IPS DF 6.9 (cell line): ENCODE results near the gene SPEM1.

Experiments used
- DNase-seq: peaks from one replicate; pipeline ENCODE4 v3.0.0-alpha.2; 2013; ENCODE audit warnings: low read depth, low spot score
- H3K27ac ChIP-seq: one replicate; pipeline ENCODE4 v1.5.1; 2013; ENCODE audit warnings: low read length, control low read depth
- H3K27me3 ChIP-seq: 2 replicates; pipeline ENCODE4 v1.6.1; 2013; ENCODE audit warnings: mild to moderate bottlenecking, low read length; ENCODE audit not compliant: control insufficient read depth, insufficient read depth
- H3K36me3 ChIP-seq: 2 replicates; pipeline ENCODE4 v1.6.1; 2013; ENCODE audit warnings: low read length; ENCODE audit not compliant: control insufficient read depth, insufficient read depth
- H3K4me1 ChIP-seq: 2 replicates; pipeline ENCODE4 v1.6.1; 2013; ENCODE audit warnings: low read length; ENCODE audit not compliant: control insufficient read depth, insufficient read depth
- H3K4me3 ChIP-seq: 2 replicates; pipeline ENCODE4 v1.5.1; 2013; ENCODE audit warnings: mild to moderate bottlenecking, low read length
- H3K9me3 ChIP-seq: 2 replicates; pipeline ENCODE4 v1.6.1; 2013; ENCODE audit warnings: low read length, inconsistent platforms; ENCODE audit not compliant: control insufficient read depth, insufficient read depth
- WGBS: extraction: QIAGEN DNeasy Blood & Tissue Kit; methylation state at CpG from one replicate; pipeline ENCODE4 v1.1.7; 2013; ENCODE audit warnings: mixed read lengths, missing lambda C conversion rate; ENCODE audit not compliant: insufficient read length, insufficient coverage; 5-methylcytosine and 5-hydroxymethylcytosine counted together

Gene SPEM1

GRCh38 chr17:7408252-7408727 lies 11.8 kb upstream of the SPEM1 start:
- Histone ChIP-seq H3K27ac (no peak overlapping the region), H3K4me1 (peaks cover 2% of the 10 kb centered on the region), H3K36me3 (peaks cover 20% of the 10 kb centered on the region), H3K27me3 (no peaks in the 10 kb centered on the region), H3K9me3 (no peaks in the 10 kb centered on the region), H3K4me3 (no peak overlapping the region; the same call in 1 of the 2 replicates)
- WGBS, result no CpG with 5 or more reads among the region's 58 CpGs
- DNase-seq, result no peak

- no peak for DNase-seq
- no peak overlapping the region for H3K4me3 ChIP-seq
These were observed 11.3 kb upstream of the SPEM1 start for GRCh38 chr17:7408863-7409262.

DNA sequence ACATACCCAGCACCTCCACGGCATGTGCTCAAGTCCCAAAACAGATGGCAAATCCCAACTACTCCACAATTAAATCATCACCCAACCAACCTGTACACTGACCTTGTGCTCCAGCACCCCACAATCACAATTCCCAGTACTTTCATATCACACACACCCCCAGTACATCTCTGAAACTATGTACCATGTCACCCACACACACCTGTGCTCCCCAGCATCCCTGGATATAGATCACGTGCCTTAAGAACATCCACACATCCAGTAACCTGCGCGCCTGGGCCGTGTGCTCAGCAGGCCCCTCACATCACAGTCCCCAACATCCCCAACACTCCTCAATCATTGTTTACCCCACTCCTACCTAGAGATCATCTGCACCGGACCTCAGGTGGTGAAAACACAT lies 10.4 kb upstream of the SPEM1 start:
- Histone ChIP-seq H3K9me3 (no peaks in the 10 kb centered on the region), H3K27ac (no peak overlapping the region), H3K4me3 (no peak overlapping the region), H3K27me3 (no peaks in the 10 kb centered on the region), H3K36me3 (peaks cover 21% of the 10 kb centered on the region), H3K4me1 (peaks cover 2% of the 10 kb centered on the region)
- WGBS, result no CpG with 5 or more reads among the region's 6 CpGs
- DNase-seq, result no peak

More at GRCh38 chr17:7408863-7409262, 11.3 kb upstream of the SPEM1 start:
- Histone ChIP-seq H3K36me3 (peaks cover 20% of the 10 kb centered on the region), H3K9me3 (no peaks in the 10 kb centered on the region), H3K27ac (no peak overlapping the region), H3K27me3 (no peaks in the 10 kb centered on the region), H3K4me1 (peaks cover 2% of the 10 kb centered on the region)
- WGBS, result no CpG with 5 or more reads among the region's 6 CpGs

DNA sequence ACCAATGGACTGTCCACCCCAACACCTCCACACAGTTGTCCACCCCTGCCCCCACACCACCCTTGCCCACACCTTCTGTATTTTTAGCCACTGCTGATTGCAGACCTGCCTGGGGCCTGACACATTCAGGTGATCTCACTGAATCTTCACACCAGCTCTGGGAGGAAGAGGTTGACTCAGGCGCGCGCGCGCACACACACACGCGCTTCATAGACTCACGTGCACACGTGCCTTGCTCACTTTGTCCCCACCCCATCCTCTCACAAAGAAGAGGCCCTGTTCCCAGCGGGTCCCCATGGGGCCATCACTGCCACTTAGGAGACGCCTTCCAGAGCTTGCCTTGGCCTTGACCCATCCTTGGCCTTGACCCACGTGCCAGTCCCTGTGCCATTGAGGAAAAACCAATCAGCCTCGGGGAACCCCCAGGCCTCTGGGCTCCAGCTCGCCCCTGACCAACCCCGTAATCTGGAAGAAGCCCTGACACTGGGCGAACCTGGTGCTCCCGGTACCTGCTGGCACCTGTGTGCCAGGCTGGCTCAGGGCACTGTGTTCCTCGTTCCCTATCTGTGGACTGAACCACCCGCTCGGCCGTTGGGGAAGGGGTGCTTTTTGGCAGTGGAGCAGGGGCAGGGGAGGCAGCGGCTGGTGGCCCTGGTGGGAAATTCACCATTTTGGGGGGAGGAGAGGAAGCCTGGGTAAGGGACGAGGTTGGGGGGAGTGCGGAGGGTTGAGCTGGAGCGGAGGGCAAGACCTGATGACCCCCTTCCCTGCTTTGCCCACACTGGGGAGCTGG lies 9.3 kb upstream of the SPEM1 start:
- H3K9me3 ChIP-seq, result no peaks in the 10 kb centered on the region
- peaks cover 30% of the 10 kb centered on the region for H3K36me3 ChIP-seq
- H3K4me3 ChIP-seq, result no peak overlapping the region

GRCh38 chr17:7411427-7411750 lies 8.7 kb upstream of the SPEM1 start:
- DNase-seq, result no peak
- Histone ChIP-seq H3K4me3 (no peak overlapping the region), H3K27me3 (no peaks in the 10 kb centered on the region), H3K4me1 (peaks cover 2% of the 10 kb centered on the region), H3K27ac (no peak overlapping the region), H3K9me3 (no peaks in the 10 kb centered on the region), H3K36me3 (peaks cover 31% of the 10 kb centered on the region)
- no CpG with 5 or more reads among the region's 8 CpGs for WGBS

More for the DNA sequence above, 9.3 kb upstream of the SPEM1 start:
- H3K4me1 ChIP-seq, result peaks cover 2% of the 10 kb centered on the region
- H3K27me3 ChIP-seq, result no peaks in the 10 kb centered on the region
- H3K27ac ChIP-seq, result no peak overlapping the region
- no peak for DNase-seq
- WGBS, result no CpG with 5 or more reads among the region's 25 CpGs

DNA sequence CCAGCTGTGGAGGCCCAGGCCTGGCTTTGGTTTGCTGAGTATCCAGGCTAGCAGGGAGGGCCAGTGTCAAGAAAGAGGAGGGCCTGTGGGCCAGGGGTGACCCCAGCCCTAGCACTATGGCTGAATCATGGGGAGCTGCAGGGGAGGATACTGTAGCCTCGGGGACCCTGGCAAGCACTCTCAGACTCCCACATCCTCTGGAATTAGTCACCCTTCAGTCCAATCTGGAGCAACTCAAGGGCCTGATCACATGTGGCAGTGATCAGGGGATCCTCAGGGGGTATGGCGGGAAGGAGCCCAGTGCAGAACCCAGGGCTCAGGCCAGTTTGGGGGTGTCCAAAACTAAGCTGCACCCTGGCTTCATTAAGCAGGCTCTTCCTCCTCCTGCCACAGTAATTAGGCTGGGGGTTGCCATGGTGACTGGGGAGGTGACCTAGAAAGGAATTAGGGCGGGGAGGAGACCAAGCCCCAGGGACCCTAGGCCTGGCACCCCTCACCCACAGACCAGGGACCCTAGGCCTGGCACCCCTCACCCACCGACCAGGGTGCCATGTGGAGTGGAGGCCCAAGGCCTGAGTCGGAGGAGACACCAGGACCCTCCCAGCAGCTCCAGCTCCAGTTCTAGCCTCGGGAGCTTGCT lies 6.7 kb upstream of the SPEM1 start:
- Histone ChIP-seq H3K4me3 (no peak overlapping the region), H3K36me3 (peaks cover 41% of the 10 kb centered on the region), H3K27me3 (no peaks in the 10 kb centered on the region), H3K4me1 (peaks cover 2% of the 10 kb centered on the region; the same call in 1 of the 2 replicates), H3K27ac (no peak overlapping the region), H3K9me3 (no peaks in the 10 kb centered on the region)
- DNase-seq, result no peak
- WGBS, result no CpG with 5 or more reads among the region's 6 CpGs

- no CpG with 5 or more reads among the region's 14 CpGs for WGBS
- no peaks in the 10 kb centered on the region for H3K27me3 ChIP-seq
- no peak overlapping the region for H3K27ac ChIP-seq
- H3K36me3 ChIP-seq, result peaks cover 29% of the 10 kb centered on the region
- no peak for DNase-seq
- no peaks in the 10 kb centered on the region for H3K9me3 ChIP-seq
- peaks cover 2% of the 10 kb centered on the region; the same call in 1 of the 2 replicates for H3K4me1 ChIP-seq
- no peak overlapping the region for H3K4me3 ChIP-seq
These were observed 5.3 kb upstream of the SPEM1 start for GRCh38 chr17:7414837-7415236.

DNA sequence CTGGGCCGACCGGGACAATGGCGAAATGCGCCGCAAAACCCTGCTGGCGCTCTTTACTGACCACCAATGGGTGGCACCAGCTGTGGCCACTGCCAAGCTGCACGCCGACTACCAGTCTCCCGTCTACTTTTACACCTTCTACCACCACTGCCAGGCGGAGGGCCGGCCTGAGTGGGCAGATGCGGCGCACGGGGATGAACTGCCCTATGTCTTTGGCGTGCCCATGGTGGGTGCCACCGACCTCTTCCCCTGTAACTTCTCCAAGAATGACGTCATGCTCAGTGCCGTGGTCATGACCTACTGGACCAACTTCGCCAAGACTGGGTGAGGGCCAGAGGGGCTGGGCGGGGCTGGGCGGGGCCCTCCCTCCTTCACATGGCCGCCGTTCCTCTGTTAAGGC lies 4.3 kb upstream of the SPEM1 start:
- Histone ChIP-seq H3K4me1 (peaks cover 5% of the 10 kb centered on the region), H3K27me3 (no peaks in the 10 kb centered on the region), H3K27ac (no peak overlapping the region), H3K9me3 (no peaks in the 10 kb centered on the region), H3K36me3 (peaks cover 21% of the 10 kb centered on the region), H3K4me3 (no peak overlapping the region)
- no CpG with 5 or more reads among the region's 23 CpGs for WGBS
- no peak for DNase-seq

GRCh38 chr17:7416323-7416722 lies 3.8 kb upstream of the SPEM1 start:
- Histone ChIP-seq H3K27ac (no peak overlapping the region), H3K27me3 (no peaks in the 10 kb centered on the region)
- no CpG with 5 or more reads among the region's 6 CpGs for WGBS

DNA sequence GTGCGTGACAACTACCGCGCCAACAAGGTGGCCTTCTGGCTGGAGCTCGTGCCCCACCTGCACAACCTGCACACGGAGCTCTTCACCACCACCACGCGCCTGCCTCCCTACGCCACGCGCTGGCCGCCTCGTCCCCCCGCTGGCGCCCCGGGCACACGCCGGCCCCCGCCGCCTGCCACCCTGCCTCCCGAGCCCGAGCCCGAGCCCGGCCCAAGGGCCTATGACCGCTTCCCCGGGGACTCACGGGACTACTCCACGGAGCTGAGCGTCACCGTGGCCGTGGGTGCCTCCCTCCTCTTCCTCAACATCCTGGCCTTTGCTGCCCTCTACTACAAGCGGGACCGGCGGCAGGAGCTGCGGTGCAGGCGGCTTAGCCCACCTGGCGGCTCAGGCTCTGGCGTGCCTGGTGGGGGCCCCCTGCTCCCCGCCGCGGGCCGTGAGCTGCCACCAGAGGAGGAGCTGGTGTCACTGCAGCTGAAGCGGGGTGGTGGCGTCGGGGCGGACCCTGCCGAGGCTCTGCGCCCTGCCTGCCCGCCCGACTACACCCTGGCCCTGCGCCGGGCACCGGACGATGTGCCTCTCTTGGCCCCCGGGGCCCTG lies 3.0 kb upstream of the SPEM1 start:
- no peak overlapping the region for H3K27ac ChIP-seq
- no CpG with 5 or more reads among the region's 54 CpGs for WGBS
- peaks cover 21% of the 10 kb centered on the region for H3K36me3 ChIP-seq
- peaks cover 5% of the 10 kb centered on the region for H3K4me1 ChIP-seq
- H3K9me3 ChIP-seq, result no peaks in the 10 kb centered on the region
- no peak for DNase-seq
- no peak overlapping the region for H3K4me3 ChIP-seq
- H3K27me3 ChIP-seq, result no peaks in the 10 kb centered on the region

More at GRCh38 chr17:7416323-7416722, 3.8 kb upstream of the SPEM1 start:
- H3K4me3 ChIP-seq, result no peak overlapping the region
- H3K9me3 ChIP-seq, result no peaks in the 10 kb centered on the region
- H3K36me3 ChIP-seq, result peaks cover 21% of the 10 kb centered on the region
- H3K4me1 ChIP-seq, result peaks cover 5% of the 10 kb centered on the region
- no peak for DNase-seq
